HG03342 (cell line): Measurements from ENCODE around the gene SHROOM3.

ENCODE experiments used
- ATAC-seq: cut with Tn5 transposase; IDR thresholded peaks from one replicate; pipeline ENCODE4 v1.9.1; 2021; ENCODE audit warnings: mild to moderate bottlenecking, moderate library complexity; ENCODE audit not compliant: unreplicated experiment

SHROOM3 gene

GRCh38 chr4:76489686-76490161 lies 54.7 kb downstream of the SHROOM3 start:
- ATAC-seq: no peak

- no peak for ATAC-seq
These were observed 57.0 kb downstream of the SHROOM3 start for GRCh38 chr4:76492055-76492454.

- no peak for ATAC-seq
These were observed 59.2 kb downstream of the SHROOM3 start for GRCh38 chr4:76494243-76494642.

GRCh38 chr4:76494871-76495590 lies 60.0 kb downstream of the SHROOM3 start:
- ATAC-seq: no peak

- no peak for ATAC-seq
These were observed 63.5 kb downstream of the SHROOM3 start for GRCh38 chr4:76498550-76498949.

GRCh38 chr4:76499461-76499860 lies 64.4 kb downstream of the SHROOM3 start:
- ATAC-seq: peak; percentile 90

- ATAC-seq: no peak
These were observed 67.9 kb downstream of the SHROOM3 start for GRCh38 chr4:76502886-76503285.

GRCh38 chr4:76504613-76505465 lies 69.8 kb downstream of the SHROOM3 start:
- no peak for ATAC-seq

GRCh38 chr4:76511947-76512346 lies 76.9 kb downstream of the SHROOM3 start:
- no peak for ATAC-seq

- no peak for ATAC-seq
These were observed 78.5 kb downstream of the SHROOM3 start for GRCh38 chr4:76513482-76513881.

- ATAC-seq: no peak
These were observed 79.1 kb downstream of the SHROOM3 start for GRCh38 chr4:76514087-76514486.

- ATAC-seq: peak; percentile 92
These were observed 81.2 kb downstream of the SHROOM3 start for GRCh38 chr4:76515975-76516843.

- ATAC-seq: no peak
These were observed 83.2 kb downstream of the SHROOM3 start for GRCh38 chr4:76518241-76518640.

- ATAC-seq: no peak
These were observed 88.6 kb downstream of the SHROOM3 start for GRCh38 chr4:76523593-76523992.

- ATAC-seq: no peak
These were observed 90.7 kb downstream of the SHROOM3 start for GRCh38 chr4:76525751-76526150.

- no peak for ATAC-seq
These were observed 91.6 kb downstream of the SHROOM3 start for GRCh38 chr4:76526585-76526990.

GRCh38 chr4:76527666-76528065 lies 92.6 kb downstream of the SHROOM3 start:
- no peak for ATAC-seq

- no peak for ATAC-seq
These were observed 96.6 kb downstream of the SHROOM3 start for GRCh38 chr4:76531597-76531996.

- no peak for ATAC-seq
These were observed 97.8 kb downstream of the SHROOM3 start for GRCh38 chr4:76532805-76533204.

GRCh38 chr4:76533314-76533713 lies 98.3 kb downstream of the SHROOM3 start:
- ATAC-seq: no peak
